Activated CD8-positive, alpha-beta memory T cell treated with anti-CD3 and anti-CD28 coated beads, Interleukin-2, amount 50 U/mL, for 24 hours (primary cell): ENCODE results near the gene FUCA2.
"Not testable (repeated sequence)": the region's sequence is repeated elsewhere in the genome, so short reads cannot be mapped to it uniquely, and the experiment has no call there.

ENCODE experiments used
- DNase-seq: peaks from one replicate; pipeline ENCODE4 v3.0.0-alpha.2; 2020; ENCODE audit errors: extremely low read depth

The FUCA2 gene

DNA sequence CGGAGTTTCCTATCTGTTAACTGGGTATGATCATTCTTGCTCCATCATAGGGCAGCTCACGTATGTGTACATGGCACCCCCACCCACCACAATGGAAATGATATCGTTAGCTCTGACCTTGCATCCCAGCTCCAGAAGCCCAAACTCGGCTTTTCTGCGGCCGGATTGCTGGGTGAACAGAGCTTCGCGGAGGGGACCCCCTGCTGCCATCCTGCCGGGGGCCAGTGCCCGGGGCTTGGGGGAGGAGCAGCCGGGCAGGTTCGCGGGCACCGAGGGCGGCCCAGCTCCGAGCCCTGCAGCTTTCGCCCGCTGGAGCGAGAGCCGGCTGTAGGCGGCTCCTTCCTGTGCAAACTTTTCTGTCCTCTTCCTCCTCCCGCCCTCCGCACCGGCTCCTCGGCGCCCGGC, 24.9 kb upstream of the FUCA2 start:
- no peak for DNase-seq

DNA sequence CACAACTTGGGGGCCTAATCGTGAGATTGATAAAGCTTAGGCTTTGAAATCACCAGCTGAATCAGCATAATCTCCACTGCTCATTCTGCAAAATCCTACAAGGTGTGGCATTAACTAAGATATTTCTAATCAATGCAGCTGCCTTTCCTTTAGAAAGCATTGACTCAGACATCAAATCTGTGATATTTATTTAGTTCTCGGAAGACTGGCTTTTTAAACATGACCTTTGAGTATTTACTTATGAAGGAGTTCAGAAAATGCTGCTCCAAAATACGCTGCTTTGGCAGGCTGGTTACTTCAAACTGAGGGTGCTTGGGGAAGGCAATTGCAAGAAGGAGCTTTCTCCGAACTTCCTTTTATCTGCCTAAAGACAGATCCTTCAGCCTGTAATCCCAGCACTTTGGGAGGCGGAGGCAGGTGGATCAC, 23.7 kb upstream of the FUCA2 start:
- no peak for DNase-seq

DNA sequence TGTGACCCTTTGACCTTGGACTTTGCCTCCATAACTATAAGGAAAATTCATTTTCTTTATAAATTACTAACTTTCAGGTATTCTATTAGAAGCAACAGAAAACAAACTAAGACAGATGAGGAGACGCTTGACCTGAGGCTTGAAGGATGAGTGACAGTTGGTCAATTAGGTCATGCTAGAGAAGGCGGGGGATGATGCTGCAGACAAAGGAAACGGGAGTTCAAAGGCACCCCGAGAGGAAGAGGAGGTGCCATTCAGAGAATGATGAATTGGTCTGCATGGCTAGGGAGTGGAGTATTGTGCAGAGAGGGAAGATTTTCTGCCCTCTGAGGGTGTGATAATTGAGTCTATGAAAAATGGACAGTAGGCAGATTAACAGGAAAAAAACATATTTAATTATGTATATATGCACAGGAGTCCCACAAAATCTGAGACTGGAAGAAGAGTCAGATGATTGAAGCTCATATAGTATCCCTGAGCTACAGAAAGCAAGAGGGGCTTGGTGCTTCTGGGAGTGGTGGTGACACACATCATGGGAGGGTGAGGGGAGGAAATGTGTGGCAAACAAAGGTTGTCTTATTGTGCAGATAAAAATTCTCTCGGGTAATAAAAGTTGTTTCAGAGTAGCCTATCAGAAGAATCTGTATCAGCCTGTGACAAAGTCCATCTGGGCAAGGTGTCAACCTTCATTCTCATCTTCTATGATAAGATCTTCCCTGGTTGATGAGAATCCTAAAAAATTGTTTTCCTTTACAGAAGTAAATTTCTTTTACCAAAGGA, 20.4 kb upstream of the FUCA2 start:
- DNase-seq: no peak

DNA sequence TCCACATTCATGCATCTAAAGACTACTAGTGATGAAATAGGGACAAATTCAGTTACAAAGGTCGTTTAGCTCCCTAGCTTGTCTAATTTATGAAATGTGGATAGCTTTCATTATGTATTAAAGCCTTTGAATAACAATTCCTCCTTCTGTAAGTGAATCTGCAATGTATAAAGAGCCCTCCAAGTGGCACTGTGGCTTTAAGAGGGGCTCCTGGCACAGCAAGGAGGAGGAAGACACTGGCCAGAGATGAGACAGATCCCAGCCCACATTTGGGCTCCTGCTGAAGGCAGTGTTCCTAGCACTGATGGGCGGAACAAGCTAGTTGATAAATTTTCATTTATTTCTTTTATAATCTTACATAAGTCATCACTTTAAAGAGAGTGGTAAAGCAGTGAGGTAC, 17.6 kb upstream of the FUCA2 start:
- DNase-seq: no peak

DNA sequence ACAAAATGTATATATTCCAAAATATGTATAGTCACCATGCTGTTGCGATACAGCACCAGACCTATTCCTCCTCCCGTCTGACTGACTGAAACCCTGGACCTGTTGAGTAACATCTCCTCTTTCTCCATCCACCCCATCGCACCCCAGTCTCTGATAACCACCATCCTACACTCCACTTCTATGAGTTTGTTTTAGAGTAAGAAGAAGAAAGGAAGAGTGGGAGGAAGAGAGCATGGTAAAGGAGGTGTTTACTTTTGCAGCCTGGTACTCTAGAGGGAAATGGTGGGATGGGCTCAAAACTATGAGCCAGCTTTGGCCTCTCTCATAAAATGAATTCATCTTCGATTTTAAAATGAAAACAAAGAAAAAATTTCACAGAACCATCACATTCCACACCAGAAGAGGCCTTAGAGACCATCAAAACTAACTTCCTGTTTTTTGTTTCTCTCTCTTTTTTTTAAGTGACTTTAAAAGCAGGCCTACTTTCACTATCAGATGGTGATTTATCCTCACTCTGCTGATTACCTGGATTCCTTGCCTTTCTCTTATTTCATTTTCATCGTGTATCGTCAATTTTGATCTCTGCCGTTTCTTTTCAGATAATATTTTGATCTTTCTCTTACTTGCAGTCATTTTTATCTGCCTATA, 16.8 kb upstream of the FUCA2 start:
- DNase-seq: no peak

DNA sequence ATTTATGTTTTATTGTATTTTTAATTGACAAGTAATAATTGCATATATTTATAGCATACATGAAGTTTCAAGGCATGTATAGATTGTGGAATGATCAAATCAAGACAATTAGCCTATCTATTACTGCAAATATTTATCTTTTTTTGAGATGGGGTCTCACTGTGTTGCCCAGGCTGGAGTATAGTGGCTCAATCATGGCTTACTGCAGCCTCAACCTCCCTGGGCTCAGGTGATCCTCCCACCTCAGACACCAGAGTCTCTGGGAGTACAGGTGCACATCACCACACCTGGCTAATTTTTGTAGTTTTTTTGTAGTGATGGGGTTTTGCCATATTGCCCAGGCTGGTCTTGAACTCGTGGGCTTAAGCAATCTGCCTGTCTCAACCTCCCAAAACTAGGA, 16.2 kb upstream of the FUCA2 start:
- no peak for DNase-seq

DNA sequence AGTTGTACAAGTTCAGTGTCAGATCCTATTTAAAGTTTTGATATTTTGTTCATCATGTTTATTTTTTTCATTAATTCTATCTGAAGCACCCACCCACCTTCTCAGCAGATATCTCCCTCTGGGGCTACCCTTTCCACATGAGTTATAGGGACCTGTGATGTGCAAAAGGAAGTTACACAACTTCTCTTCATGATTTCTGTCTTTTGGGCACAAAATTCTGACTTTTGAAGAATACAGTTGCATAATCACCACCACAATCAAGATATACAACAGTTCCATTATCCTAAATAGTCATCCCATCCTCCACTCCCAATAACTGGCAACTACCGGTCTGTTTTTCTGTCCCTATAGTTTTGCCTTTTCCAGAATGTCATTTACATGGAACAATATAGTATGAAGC, 13.8 kb upstream of the FUCA2 start:
- DNase-seq: no peak

DNA sequence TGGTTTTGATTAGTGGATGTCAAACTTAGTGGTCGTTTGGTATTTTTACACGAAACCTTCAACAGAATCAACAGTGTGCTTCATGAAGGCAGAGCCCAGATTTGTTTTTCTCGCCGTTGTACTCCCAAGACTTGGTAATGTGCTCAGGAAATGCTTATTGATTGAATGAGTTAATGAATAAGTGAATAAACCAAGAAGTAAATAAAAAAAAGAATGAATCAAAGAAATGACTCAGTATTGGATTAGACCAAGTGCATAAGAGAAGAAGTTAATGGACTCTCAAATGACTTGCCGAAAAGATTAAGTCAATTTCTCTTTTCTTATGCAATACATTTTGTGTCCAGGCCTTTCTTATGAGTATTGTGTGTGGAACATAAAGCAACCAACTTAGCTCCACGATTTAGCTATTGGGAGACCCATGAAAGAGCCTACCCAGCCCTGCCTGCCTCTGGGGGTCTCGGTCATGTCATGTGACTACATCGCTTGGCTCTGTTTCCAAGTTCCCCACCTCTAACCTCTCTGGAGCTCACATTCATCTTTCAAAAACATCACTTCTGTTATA, 10.6 kb upstream of the FUCA2 start:
- no peak for DNase-seq

DNA sequence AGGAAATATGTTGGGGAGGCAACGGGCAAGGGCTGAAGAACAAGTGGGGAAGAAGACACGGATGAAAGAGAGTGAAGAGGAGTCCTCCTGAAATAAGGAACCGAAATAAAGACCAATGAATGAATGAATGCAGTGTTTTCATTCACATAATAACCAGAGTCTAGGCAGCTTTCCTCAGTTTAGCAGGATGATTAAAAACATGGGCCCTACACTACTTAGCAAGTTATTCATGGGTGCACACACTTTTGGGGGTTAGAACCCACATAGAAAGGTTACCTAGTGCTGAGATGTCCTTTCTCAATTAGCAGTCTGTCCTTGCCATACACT, 5.9 kb upstream of the FUCA2 start:
- no peak for DNase-seq

DNA sequence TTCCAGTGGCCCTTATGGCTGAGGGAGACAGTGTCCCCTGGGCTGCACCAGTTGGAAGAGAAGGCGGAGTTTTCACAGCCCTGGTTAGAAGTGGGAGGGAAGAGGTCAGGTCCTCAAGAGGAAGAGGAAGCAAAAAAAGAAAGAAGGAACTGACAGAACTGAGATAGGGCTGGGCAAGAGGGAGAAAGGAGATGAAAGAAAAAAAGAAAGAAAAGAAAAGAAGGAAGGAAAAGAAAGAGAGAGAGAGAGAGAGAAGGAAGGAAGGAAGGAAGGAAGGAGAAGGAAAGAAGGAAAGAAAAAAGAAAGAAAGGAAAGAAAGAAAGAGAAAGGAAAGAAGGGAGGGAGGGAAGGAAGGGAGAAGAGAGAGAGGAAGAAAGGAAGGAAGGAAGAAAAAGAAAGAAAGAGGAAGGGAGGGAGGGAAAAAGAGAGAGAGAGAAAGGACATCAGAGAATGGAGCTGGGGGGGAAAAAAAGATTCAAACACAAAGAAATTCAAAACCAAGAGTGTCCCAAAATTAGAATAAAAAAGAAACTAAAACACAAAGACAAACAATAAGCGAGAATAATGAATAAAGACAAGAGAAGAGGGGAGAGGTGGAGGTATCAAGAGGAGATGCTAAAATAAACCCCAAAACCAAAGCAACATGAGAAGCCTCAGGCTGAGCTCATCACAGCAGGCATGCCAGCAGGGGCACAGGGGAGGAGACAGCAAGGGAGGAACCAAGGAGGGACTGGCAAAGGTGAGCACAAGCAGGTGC, 5.3 kb upstream of the FUCA2 start:
- DNase-seq: no peak

DNA sequence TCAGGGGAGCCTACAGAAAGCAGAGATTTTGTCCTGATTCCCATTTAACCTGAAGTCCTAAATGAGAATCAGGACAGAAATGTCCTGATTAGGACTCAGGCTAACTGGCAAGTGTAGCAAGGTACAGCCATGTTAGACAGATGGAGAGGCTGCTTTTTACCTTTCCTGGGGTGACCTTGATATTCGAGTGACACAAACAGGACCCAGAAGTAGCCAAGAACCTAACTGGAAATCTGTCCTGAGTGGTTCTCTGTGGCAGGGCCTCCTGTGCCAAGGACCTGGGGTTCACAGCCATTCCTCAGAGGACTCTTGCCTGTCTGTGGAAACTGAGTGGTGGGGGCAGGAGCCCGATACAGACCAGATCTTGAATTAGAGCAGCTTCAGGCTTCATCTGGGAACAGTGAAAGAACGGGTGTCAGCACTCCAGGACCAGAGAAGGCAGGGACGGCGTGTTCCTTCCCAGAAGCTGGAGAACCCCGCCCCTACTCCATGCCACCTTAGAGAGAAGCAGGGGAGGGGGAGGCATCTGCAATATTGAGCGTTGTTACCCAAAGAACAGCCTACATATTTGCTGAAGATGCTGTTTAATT, 4.3 kb upstream of the FUCA2 start:
- DNase-seq: no peak

DNA sequence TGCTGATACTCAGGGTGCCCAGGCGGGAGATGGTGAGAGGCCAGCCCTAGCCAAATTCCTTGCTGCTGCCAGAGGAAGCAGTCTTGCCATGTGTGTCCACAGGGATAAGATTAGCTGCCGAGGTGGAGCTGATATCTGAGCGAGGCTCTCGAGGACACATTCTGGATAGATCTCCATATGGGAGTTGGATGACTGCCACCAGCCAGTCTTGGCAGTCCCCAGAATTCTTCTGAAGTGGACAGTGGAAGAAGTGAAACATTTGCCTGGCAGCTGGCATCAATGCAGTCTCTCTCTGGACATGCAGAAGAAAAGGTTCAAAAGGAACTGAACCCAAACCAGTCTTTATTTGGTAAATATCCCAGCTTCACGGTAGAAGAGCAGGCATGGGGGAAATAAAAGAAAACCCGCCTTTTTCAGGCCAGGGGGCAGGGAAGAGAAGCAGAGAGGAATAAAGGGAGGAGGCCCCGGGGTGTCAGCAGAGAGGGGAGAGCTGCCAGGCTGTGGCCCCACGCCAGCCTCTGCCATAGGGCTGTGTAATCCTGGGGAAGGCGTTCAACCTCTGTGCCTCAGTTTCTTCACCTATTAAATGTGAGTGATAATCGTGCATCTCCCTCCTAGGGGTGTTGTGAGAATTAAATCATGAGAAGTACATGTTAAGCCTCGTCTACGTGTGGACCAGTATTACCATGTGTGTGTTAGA, 3.7 kb upstream of the FUCA2 start:
- DNase-seq: no peak

DNA sequence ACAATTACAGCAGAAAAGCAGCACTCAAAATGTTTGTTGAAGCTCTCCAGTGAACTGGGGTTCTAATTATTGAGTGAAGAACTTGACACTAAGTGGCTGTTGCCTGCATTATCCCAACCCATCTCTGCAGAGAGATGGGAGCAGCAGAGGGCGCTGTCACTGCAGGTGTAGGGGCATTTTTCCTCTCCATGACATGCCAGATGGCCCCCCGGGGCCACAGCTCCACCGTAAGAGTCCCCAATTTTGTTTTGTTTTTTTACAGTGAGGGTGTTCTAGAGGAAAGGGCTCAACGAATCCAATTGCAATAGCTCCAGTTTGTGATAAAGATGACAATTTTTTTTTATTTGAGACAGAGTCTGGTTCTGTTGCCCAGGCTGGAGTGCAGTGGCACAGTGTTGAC, 1.9 kb upstream of the FUCA2 start:
- no peak for DNase-seq

DNA sequence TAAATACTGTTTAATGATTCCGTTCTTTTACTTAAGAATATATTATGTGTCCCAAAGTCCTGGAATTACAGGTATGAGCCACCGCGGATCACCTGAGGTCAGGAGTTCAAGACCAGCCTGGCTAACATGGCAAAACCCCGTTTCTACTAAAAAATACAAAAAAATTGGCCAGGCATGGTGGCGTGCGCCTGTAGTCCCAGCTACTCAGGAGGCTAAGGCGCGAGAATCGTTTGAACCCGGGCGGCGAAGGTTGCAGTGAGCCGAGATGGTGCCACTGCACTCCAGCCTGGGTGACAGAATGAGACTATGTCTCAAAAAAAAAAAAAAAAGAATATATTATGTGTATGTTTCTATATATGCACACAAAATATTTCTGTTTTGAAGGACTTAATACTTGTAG, 1.2 kb downstream of the FUCA2 start:
- not testable (repeated sequence) for DNase-seq

DNA sequence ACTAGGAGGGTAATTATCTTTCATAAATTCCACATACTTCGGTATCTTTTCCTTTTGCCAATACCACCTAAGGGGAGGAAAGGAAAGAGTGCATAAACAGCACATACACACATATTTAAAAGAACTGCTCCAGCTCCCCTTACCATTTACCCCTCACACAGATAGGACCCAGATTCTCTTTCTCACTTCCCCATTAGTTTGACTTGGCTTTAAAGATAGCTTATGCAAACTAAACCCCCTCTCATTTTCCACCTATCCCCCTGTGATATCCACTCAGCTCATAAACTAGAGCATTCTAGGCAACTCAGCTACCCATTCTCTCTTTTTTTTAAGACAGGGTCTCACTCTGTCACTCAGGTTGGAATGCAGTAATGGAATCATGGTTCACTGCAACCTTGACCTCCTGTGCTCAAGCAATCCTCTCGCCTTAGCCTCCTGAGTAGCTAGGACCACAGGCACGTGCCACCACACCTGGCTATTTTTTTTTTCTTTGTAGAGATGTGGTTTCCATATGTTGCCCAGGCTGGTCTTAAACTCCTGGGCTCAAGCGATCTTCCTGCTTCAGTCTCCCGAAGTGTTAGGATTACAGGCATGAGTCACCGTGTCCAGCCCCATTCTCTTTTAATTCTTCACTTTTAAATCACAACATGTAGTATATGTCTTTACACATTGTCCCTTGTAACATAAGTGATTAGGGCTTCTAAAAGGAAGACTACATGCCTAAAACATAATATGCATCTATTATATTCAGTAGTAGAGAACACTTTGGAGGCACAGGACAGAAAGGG, 4.0 kb downstream of the FUCA2 start:
- DNase-seq: no peak

DNA sequence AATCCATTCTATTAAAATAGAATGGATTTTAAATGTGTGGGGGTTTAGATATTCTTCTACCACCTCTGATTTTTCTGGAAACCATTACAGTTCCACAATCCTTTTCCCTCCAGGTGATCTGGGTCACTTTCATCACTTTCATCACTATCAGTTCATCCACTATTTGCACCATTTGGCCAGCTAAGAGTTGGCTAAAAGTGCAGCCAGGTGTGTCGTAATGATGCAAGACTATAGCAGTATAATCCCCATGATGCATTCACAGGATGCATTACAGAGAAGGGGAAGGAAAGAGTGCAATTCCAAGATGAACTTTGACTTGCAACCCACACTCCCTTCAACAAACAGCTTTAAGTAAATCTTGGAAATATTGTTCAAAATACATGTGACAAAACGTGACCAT, 4.9 kb downstream of the FUCA2 start:
- no peak for DNase-seq

DNA sequence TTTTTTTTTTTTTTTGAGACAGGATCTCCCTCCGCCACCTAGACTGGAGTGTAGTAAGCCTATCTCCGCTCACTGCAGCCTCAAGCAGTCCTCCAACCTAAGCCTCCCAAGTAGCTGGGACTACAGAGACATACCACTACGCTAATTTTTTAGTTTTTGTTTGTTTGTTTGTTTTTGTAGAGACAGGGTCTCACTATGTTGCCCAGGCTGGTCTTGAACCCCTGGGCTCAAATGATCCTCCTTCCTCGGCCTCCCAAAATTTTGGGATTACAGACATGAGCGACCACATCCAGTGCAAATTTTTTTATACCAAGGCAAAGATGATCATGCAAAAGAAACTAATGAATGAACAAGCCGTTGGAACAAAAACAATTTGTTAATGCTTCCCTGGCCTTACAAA, 5.3 kb downstream of the FUCA2 start:
- DNase-seq: no peak

DNA sequence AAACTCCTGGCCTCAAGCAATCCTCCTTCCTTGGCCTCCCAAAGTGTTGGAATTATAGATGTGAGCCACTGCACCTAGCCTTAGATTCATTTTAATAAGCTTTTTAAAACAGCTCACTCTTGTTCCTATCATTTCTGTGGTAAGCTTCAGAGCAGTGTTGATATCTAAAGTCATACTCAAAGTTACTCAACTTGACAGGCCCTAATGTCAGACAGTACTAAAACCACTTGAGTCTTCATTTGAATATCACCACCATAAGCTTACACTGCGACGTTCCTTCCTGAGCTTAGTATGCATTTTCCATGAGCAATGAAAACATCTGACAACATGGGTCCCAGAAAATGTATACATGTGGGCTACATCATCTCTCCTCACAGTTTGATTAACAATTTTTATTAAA, 6.0 kb downstream of the FUCA2 start:
- DNase-seq: no peak

DNA sequence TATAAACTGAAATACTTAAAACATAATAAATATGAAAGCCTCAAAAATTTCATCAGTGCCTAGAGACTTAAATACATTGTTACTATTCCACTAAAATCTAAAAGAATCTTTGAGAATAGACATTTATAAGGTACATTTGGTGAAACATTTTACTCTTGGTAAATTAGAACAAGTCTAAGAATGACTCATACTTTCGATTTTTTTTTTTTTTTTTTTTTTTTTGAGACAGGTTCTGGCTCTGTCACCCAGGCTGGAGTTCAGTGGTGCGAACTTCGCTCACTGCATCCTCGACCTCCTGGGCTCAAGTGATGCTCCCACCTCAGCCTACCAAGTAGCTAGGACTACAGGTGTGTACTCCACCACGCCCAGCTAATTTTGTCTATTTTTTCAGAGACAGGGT, 6.4 kb downstream of the FUCA2 start:
- DNase-seq: no peak

DNA sequence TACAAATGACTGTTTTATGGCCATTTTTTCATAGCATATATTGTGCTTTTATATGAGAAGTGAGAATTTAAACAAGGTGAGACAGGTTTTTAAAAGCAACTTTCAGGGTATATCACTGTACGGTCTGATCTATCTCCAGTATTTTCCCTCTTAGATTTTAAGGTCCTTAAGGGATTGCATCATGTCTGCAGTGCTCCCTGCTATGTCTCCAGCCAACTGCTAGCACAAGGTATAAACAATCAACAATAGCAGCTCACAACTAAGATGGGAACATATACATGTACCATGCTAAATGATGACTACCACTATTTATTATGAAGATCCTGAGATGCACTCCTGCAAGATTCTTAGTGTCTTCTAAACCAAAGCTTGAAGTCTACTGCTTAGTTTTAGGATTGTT, 7.2 kb downstream of the FUCA2 start:
- DNase-seq: no peak

DNA sequence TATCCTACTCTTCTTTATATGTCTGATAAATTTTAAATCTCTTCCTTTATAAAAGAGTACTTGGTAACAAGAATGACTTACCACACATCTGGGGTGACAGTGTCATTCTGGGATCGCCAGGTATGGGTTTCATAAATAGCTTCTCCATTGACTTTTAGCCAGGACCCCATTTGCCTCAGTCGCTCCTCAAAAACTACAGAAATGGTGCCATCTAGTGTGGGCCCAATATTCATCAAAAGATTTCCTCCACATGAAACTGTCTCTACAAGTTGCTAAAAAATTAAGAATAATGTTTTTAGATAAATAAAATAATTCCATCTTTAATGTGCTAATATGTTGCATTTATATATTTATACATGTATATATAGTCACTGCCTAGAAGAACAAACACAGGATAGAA, 9.7 kb downstream of the FUCA2 start:
- no peak for DNase-seq
